Fibroblast of the aortic adventitia (primary cell): ENCODE results near the gene SBF2. TPM values are rescaled to one million over a fixed set of nuclear protein-coding genes. Genes with fewer than 3 reads are reported as not detected.

Experiments used
- DNase-seq: peaks from one replicate; pipeline ENCODE4 v3.0.0-alpha.2; 2010; ENCODE audit warnings: low read depth
- H3K4me3 ChIP-seq: 2 replicates; pipeline ENCODE4 v1.5.1; 2011; ENCODE audit warnings: low read depth, mild to moderate bottlenecking, control low read depth, low read length, moderate library complexity
- total RNA-seq: library from RNA; depleted of rRNA; stranded (reverse); fragments of >200 nt; gene quantifications from 2 replicates; pipeline ENCODE4 v1.2.3, GENCODE V29; 2012; ENCODE audit warnings: low replicate concordance
- TF ChIP-seq, protein P1 (sequence below): IDR thresholded peaks from 2 replicates; pipeline ENCODE4 v1.5.1; 2011; ENCODE audit warnings: mild to moderate bottlenecking, low read length, control low read depth, inconsistent platforms; ENCODE audit not compliant: insufficient read depth

Gene SBF2
- total RNA-seq, 1 donor = 65.3 TPM

DNA sequence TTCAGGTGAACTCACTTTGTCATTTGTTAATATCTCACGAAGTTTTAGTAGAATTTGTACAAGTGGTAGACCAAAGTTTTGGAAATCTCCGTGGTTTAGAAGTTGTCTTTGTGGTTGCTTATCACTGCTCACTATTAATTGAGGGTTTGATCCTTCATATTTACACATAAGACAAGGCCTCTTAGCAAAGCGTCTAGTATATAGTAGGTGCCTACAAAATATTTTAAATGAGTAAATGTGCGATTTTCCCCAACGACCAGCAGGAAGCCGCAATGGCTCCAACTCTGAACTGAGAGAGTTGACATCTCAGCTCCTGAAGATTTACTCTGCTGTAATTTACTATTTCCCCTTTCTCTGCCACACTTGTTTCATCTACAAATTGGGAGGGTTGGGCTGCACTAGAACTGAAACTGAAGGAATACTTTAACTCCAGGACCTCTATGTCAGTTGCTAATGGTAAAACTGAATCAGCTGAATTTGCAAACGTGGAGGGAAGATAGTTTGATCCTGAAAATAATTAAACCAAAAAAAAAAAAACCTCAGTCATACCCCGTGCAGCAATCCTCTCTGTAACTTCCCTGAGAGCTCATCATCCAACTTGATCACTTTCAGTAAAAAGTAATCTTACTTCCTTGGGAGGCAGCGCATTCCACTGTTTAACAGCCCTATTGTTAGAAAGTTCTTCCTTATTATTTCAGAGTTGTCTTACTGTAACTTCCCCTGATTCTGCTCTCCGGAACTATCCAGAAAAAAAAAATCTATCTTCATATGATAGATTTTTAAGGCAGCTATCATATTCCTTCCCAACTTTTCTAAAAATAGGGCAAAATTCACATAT is 1.3 kb upstream of the SBF2 start:
- TF ChIP-seq, protein P1, sequence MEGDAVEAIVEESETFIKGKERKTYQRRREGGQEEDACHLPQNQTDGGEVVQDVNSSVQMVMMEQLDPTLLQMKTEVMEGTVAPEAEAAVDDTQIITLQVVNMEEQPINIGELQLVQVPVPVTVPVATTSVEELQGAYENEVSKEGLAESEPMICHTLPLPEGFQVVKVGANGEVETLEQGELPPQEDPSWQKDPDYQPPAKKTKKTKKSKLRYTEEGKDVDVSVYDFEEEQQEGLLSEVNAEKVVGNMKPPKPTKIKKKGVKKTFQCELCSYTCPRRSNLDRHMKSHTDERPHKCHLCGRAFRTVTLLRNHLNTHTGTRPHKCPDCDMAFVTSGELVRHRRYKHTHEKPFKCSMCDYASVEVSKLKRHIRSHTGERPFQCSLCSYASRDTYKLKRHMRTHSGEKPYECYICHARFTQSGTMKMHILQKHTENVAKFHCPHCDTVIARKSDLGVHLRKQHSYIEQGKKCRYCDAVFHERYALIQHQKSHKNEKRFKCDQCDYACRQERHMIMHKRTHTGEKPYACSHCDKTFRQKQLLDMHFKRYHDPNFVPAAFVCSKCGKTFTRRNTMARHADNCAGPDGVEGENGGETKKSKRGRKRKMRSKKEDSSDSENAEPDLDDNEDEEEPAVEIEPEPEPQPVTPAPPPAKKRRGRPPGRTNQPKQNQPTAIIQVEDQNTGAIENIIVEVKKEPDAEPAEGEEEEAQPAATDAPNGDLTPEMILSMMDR = no peak
- DNase-seq = no peak
- H3K4me3 ChIP-seq = no peak overlapping the region

GRCh38 chr11:10294290-10294953 is 403 bp upstream of the SBF2 start:
- TF ChIP-seq, protein P1 = no peak
- H3K4me3 ChIP-seq = peak overlapping the region; percentile 80
- DNase-seq = peak; percentile 64

DNA sequence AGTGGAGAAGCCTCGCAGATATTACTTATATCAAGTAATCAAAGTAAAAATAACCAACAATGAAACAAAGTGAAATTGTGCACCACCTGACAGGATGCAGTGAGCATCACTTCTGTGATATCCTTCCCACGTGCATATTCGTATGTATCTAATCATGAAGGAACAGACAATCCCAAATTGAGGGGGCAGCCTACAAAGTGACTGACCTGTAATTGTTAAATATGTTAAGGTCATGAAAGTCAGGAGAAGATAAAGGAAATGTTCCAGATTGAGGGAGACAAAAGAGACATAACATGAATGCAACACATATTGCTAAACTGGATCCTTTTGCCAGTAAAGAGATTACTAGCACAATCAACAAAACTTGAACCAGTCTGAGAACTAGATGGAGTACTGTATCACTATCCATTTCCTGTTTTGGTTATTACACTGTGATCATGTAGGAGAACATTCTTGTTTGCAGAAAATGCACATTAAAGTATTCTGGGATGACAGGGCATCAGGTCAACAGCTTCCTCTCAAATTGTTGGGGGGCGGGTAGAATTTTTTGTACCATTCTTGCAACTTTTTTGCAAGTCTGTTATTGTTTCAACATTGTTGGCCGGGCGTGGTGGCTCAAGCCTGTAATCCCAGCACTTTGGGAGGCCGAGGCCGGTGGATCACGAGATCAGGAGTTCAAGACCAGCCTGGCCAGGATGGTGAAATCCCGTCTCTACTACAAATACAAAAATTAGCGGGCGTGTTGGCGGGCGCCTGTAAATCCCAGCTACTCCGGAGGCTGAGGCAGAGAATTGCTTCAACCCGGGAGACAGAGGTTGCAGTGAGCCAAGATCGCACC is 2.0 kb downstream of the SBF2 start:
- H3K4me3 ChIP-seq = no peak overlapping the region
- DNase-seq = no peak
- TF ChIP-seq, protein P1 = no peak

- H3K4me3 ChIP-seq = no peak overlapping the region
- DNase-seq = no peak
- TF ChIP-seq, protein P1 = no peak
These were observed 4.1 kb downstream of the SBF2 start for GRCh38 chr11:10289765-10290380.

DNA sequence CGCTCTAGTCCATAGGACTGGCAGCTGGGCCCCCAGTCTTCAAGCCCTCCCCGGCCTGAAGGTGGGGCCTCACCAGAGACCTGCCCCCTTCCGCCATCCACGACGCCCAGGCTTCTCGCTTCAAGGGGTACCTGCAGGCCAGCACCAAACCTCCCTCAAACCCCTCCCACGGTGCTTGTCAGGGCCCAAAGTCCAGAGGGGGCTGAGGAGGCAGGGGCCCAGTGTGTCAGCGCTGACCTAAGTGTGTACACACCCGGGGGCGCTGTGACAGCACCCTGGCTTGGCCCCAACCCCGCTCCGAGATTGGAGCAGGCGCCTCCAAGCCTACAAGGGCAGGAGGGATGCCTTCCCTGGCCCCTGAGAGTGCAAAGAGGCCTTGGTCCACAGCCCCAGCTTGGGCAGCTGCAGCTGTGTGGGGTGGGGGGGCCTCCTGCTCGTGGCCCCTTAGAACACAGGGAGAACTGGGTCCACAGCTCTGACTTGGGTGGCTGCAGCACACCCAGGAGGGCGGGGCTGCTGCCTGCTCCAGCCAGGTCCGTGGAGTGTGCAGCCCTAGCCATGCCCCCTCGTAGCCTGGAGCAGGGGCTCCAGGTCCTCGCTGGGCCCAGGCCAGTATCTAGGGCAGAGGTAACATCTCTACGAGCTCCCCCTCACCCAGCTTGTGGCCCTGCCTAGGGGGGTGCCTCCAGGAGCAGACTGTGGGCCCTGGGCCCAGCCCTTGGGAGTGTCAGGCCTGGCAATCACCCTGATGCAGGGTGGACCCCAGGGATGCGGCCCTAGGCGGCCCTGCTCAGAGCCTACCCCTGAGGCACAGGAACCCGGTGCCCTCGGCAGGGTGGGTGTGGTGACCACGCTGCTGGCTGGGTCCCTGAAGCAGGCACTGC is 4.9 kb downstream of the SBF2 start:
- no peak for DNase-seq
- no peak overlapping the region for H3K4me3 ChIP-seq
- TF ChIP-seq, protein P1 = no peak
